Measurements from ENCODE around the gene LAG3. TPM values are rescaled to one million over a fixed set of nuclear protein-coding genes. Genes with fewer than 3 reads are reported as not detected.

LAG3 gene
- total RNA-seq, 1 experiment from 2014 or later: 4.1 TPM

DNA sequence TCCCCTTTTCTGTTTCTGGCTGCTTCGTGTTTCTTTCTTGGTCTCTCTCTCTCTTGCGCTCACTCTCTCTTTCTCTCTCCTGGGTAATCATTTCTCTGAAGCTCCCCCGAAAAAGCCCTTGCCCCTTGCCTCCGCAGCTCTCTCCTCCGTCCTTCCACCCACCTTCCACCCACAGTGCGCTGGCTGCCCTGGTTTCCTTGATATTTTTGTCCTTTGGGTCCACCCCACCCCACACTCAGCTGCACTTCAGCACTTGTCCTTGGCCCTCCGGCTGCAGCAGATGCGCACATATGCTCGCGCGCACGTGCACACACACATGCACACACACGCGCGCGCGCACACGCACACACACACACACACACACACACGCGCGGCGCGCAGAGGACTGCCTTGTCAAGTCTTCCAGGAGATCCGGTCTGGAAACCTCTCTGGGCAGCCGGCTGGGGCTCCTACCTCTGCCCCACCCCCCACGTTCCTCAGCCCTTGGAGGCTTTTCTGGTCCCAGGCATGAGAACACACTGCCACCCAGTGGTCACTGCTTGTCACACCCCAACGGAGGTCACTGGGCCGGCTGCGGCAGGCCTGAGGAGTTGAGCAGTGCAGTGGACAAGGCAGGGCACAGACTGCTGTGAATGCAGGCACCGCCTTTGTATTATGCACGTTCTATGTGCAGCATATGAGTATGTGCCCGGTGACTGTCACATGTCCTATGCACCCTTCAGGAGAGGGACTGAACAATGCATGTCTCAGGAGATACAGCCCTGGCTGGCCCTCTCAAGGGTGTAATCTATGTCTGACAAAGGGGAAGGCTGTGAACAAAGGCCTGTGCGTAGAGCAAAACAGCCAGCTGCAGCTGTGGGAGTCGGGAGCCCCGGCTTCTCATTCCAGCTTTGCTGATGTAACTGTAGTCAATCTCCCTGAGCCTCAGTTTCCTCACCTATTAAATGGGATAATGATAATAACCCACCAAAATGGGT lies 6.5 kb downstream of the LAG3 start:
- POLR2A ChIA-PET (ENCODE audit: low non-redundant PET): interaction anchor here (0.6 kb wide), 1 partner anchor 13 kb away, joined by 4 read pairs; the partner anchor contains the start of gene PTMS
- Histone ChIP-seq H3K27ac (ENCODE audit: low read depth, low read length, poor library complexity, severe bottlenecking) (peak overlapping the region; percentile 29), H3K36me3 (ENCODE audit: insufficient read depth, low read length, poor library complexity, severe bottlenecking) (peaks cover 26% of the 10 kb centered on the region), H3K4me3 (ENCODE audit: low read depth, low read length, poor library complexity, severe bottlenecking) (peak overlapping the region; percentile 30), H3K9me3 (ENCODE audit: low read depth, low read length, poor library complexity, severe bottlenecking) (no peaks in the 10 kb centered on the region), H3K27me3 (replicated peaks; ENCODE audit: insufficient read depth, low read depth, low read length, poor library complexity) (no peaks in the 10 kb centered on the region), H3K4me1 (ENCODE audit: insufficient read depth, low read length, poor library complexity, severe bottlenecking) (peaks cover 8% of the 10 kb centered on the region)
- peak; percentile 93 for DNase-seq (ENCODE audit: low spot score)
- TF ChIP-seq EZH2 (IDR thresholded peaks at IDR 0.05; ENCODE audit: borderline replicate concordance, low read depth, low read length, poor library complexity, severe bottlenecking): no peak
- TF ChIP-seq, protein P1, sequence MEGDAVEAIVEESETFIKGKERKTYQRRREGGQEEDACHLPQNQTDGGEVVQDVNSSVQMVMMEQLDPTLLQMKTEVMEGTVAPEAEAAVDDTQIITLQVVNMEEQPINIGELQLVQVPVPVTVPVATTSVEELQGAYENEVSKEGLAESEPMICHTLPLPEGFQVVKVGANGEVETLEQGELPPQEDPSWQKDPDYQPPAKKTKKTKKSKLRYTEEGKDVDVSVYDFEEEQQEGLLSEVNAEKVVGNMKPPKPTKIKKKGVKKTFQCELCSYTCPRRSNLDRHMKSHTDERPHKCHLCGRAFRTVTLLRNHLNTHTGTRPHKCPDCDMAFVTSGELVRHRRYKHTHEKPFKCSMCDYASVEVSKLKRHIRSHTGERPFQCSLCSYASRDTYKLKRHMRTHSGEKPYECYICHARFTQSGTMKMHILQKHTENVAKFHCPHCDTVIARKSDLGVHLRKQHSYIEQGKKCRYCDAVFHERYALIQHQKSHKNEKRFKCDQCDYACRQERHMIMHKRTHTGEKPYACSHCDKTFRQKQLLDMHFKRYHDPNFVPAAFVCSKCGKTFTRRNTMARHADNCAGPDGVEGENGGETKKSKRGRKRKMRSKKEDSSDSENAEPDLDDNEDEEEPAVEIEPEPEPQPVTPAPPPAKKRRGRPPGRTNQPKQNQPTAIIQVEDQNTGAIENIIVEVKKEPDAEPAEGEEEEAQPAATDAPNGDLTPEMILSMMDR (conservative IDR thresholded peaks at IDR 0.05; ENCODE audit: low read depth, low read length): peak; percentile 96
- intact Hi-C loops (cut with micrococcal nuclease; ENCODE audit: unreplicated experiment): loop anchor here (1.0 to 5.0 kb wide), 3 partner anchors 26 to 162 kb away; partner anchors contain the start of gene MLF2
- BruUV-seq (replicated peaks): no TSS peak
- CTCF ChIA-PET: interaction anchor here (0.6 to 1.1 kb wide), 4 partner anchors 12 to 26 kb away, joined by 3 to 12 read pairs (median 5); partner anchors contain the start of gene MLF2

DNA sequence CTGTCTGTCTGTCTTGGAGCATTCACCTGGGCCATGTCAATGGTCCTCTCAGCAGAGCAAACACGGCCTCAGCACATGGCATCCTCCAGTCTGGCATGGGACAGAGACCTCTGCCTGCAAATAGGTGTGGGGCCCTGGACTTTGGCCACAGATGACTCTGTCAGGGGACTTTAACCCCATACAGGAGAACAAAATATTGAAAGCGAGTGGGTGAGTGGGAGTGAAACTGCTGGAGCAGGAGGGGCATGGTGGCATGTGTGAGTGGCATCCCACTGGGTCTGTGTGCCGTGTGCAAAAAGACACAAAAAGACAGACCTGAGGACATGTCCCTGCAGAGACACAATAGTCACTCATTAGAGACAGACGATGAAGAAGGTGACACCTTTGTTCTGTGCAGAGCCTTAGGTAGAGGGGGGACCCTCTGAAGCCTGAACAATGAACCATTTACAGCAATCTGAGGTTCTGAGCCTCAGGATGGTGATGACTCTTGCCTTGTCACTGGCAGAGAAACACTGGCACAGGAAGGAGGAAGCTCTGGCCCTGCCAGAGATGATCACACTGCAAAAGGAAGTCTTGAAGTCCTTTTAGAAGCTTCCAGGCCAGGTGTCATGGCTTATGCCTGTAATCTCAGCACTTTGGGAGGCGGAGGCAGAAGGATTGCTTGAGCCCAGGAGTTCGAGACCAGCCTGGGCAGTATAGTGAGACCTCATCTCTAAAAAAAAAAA lies 7.5 kb downstream of the LAG3 start:
- Histone ChIP-seq H3K27me3 (replicated peaks; ENCODE audit: insufficient read depth, low read depth, low read length, poor library complexity) (no peaks in the 10 kb centered on the region), H3K36me3 (ENCODE audit: insufficient read depth, low read length, poor library complexity, severe bottlenecking) (peaks cover 22% of the 10 kb centered on the region), H3K4me1 (ENCODE audit: insufficient read depth, low read length, poor library complexity, severe bottlenecking) (peaks cover 8% of the 10 kb centered on the region), H3K9me3 (ENCODE audit: low read depth, low read length, poor library complexity, severe bottlenecking) (no peaks in the 10 kb centered on the region), H3K4me3 (ENCODE audit: low read depth, low read length, poor library complexity, severe bottlenecking) (no peak overlapping the region), H3K27ac (ENCODE audit: low read depth, low read length, poor library complexity, severe bottlenecking) (no peak overlapping the region)
- no TSS peak for BruUV-seq (replicated peaks)
- ChIA-PET POLR2A (ENCODE audit: low non-redundant PET) (no interaction called here), CTCF (interaction anchor here (0.5 to 1.9 kb wide), 5 partner anchors 13 to 221 kb away, joined by 3 to 8 read pairs (median 3); partner anchors contain the start of gene MLF2)
- intact Hi-C loops (cut with micrococcal nuclease; ENCODE audit: unreplicated experiment): loop anchor here (1.0 to 5.0 kb wide), 3 partner anchors 27 to 163 kb away; partner anchors contain the start of gene MLF2
- DNase-seq (ENCODE audit: low spot score): no peak
- no peak for TF ChIP-seq EZH2 (IDR thresholded peaks at IDR 0.05; ENCODE audit: borderline replicate concordance, low read depth, low read length, poor library complexity, severe bottlenecking)
- TF ChIP-seq, protein P1 (conservative IDR thresholded peaks at IDR 0.05; ENCODE audit: low read depth, low read length): no peak

DNA sequence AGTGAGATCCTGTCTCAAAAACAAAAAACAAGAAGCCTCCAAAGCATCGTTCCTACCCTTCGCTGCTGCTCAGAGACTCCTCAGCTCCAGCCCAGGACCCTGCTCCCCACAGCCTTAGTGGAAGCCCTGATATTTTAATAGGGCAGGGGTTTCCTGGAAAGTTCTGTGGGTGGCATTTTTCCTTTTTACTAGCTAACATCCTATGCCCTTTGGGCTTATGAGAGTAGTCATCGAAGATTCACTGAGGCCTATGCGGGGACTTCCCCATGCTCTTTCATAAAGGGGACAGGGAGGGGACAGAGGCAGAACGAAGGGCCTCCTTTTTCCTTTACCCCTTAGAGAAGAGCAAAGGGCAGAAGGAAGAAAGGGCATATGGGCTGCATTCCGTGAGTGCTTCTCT lies 8.3 kb downstream of the LAG3 start:
- no peaks in the 10 kb centered on the region for H3K27me3 ChIP-seq (replicated peaks; ENCODE audit: insufficient read depth, low read depth, low read length, poor library complexity)
- no peak overlapping the region for H3K4me3 ChIP-seq (ENCODE audit: low read depth, low read length, poor library complexity, severe bottlenecking)
- no peaks in the 10 kb centered on the region for H3K9me3 ChIP-seq (ENCODE audit: low read depth, low read length, poor library complexity, severe bottlenecking)
- DNase-seq (ENCODE audit: low spot score): no peak
- H3K27ac ChIP-seq (ENCODE audit: low read depth, low read length, poor library complexity, severe bottlenecking): no peak overlapping the region
- no TSS peak for BruUV-seq (replicated peaks)
- peaks cover 8% of the 10 kb centered on the region for H3K4me1 ChIP-seq (ENCODE audit: insufficient read depth, low read length, poor library complexity, severe bottlenecking)
- TF ChIP-seq, protein P1 (conservative IDR thresholded peaks at IDR 0.05; ENCODE audit: low read depth, low read length): no peak
- TF ChIP-seq EZH2 (IDR thresholded peaks at IDR 0.05; ENCODE audit: borderline replicate concordance, low read depth, low read length, poor library complexity, severe bottlenecking): no peak
- intact Hi-C loops (cut with micrococcal nuclease; ENCODE audit: unreplicated experiment): no loop called here
- POLR2A ChIA-PET (ENCODE audit: low non-redundant PET): no interaction called here
- H3K36me3 ChIP-seq (ENCODE audit: insufficient read depth, low read length, poor library complexity, severe bottlenecking): peaks cover 15% of the 10 kb centered on the region
- CTCF ChIA-PET: interaction anchor here (0.5 to 1.9 kb wide), 4 partner anchors 27 to 227 kb away, joined by 3 to 8 read pairs (median 4); partner anchors contain the start of gene MLF2

All from A673 (cell line).